ENCODE measurements around the gene AGAP3.

The AGAP3 gene

GRCh38 chr7:151110941-151111645, 24.8 kb downstream of the AGAP3 start:
- DNase-seq = no peak

GRCh38 chr7:151113344-151114150, 27.3 kb downstream of the AGAP3 start:
- no peak for DNase-seq

GRCh38 chr7:151114151-151115090, 28.1 kb downstream of the AGAP3 start:
- no peak for DNase-seq

GRCh38 chr7:151115121-151115835, 29.0 kb downstream of the AGAP3 start:
- DNase-seq = no peak

GRCh38 chr7:151115836-151116418, 29.7 kb downstream of the AGAP3 start:
- no peak for DNase-seq

GRCh38 chr7:151116603-151117440, 30.5 kb downstream of the AGAP3 start:
- DNase-seq = no peak

- no peak for DNase-seq
These were observed 31.3 kb downstream of the AGAP3 start for GRCh38 chr7:151117565-151117964.

- no peak for DNase-seq
These were observed 32.1 kb downstream of the AGAP3 start for GRCh38 chr7:151118108-151119054.

- no peak for DNase-seq
These were observed 32.8 kb downstream of the AGAP3 start for GRCh38 chr7:151119055-151119415.

GRCh38 chr7:151119902-151120301, 33.6 kb downstream of the AGAP3 start:
- no peak for DNase-seq

- no peak for DNase-seq
These were observed 34.6 kb downstream of the AGAP3 start for GRCh38 chr7:151120896-151121295.

GRCh38 chr7:151121380-151122170, 35.3 kb downstream of the AGAP3 start:
- no peak for DNase-seq

- DNase-seq = no peak
These were observed 36.0 kb downstream of the AGAP3 start for GRCh38 chr7:151122276-151122675.

- no peak for DNase-seq
These were observed 36.5 kb downstream of the AGAP3 start for GRCh38 chr7:151122796-151123157.

GRCh38 chr7:151123158-151123821, 37.0 kb downstream of the AGAP3 start:
- DNase-seq = no peak

GRCh38 chr7:151123822-151124464, 37.7 kb downstream of the AGAP3 start:
- no peak for DNase-seq

- no peak for DNase-seq
These were observed 38.2 kb downstream of the AGAP3 start for GRCh38 chr7:151124481-151124880.

GRCh38 chr7:151124899-151125399, 38.7 kb downstream of the AGAP3 start:
- DNase-seq = no peak

Measured in NCI-H2081 treated with DMSO at 0.1 percent for 48 hours (cell line).